Activated CD4-positive, alpha-beta T cell treated with anti-CD3 and anti-CD28 coated beads, Interleukin-2, amount 50 U/mL, for 4 hours (primary cell): ENCODE results near the gene FOXP4.

Experiments used
- DNase-seq, 2 experiments: peaks; one replicate each; pipeline ENCODE4 v3.0.0-alpha.2; 2020

The FOXP4 gene

DNA sequence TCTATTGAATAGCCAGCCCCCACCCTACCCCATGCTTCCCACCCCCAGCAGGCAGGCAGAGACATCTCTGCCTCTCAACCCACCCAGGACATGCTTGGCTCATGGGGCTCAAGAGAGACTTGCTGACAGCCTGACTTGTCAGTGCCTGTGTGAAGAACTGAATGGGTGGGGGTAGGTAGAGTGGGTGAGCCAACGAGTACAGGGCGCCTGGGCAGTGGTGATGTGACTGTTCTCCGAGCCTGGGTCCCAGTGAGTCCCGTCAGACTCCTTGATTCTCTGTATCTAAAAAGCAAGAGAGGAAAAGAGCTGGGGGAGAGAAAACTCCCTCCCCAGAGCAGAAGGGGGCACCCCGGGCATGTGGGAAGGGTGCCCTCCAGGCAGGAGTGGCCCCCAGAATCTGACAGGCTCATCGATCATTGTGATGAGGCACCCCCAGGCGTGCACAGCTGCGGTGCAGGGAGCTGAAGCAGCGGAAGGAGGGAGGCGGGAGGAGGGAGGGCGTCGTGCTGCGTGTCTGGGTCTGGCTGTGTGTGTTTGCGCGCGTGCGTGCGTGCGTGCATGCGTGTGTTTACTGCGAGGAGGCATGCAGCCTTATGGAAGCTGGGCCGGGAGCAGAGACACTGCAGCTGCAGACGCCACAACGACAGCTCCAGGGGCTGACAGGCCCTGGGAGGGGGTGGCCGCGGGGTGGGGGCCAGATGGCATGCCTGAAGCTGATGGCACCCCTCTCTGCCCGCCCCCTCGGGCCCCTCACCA, 40.2 kb downstream of the FOXP4 start:
- DNase-seq, result no peak

DNA sequence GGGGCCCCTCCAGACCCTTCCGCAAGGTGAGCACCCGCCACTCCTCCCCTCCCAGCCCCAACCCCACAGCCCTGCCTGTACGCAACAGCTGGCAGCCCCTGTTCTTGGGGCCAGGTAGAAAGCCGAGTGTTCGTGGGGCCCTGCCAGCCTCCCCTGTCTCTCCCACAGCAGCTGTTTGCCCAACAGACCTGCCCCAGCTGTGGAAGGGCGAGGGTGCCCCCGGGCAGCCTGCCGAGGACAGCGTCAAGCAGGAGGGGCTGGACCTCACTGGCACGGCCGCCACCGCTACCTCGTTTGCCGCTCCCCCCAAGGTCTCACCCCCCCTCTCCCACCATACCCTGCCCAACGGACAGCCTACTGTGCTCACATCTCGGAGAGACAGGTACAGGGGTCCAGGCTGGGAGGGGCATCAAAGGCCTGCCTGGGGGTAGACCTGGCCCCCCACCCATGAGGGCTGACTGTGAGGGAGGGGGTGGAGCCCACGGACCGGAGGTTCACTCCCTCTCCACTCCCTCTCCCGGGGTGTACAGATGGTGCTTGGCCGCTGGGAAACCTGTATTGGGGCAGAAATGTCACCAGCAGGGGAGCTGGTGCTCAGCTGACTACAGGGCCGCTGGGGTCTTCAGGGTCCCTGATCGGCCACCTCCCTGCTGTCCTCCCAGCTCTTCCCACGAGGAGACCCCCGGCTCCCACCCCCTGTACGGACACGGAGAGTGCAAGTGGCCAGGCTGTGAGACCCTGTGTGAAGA, 41.1 kb downstream of the FOXP4 start:
- DNase-seq, result no peak

- DNase-seq, result no peak
Measured at GRCh38 chr6:41588111-41588510, 41.9 kb downstream of the FOXP4 start.

DNA sequence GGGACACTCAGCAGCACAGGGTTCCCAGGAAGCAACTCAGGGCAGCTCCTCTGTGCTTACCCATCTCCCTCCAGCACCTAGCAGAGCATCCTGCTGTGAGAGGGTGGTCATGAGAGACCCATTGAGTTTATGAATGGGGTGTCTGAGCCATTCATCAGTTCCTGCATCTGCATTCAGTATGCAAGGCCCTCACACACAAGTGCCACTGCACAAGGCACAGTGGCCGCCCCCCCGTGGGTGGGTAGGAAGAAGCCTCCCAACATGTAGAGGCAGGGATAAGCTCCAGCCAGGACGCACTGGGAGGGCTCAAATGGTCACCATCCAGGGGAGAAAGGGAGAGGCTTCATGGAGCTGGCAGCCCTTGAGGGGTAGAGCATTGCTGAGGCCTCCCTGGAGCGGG, 43.0 kb downstream of the FOXP4 start:
- no peak for DNase-seq

- DNase-seq, result no peak
Measured at GRCh38 chr6:41589636-41590622, 43.7 kb downstream of the FOXP4 start.

DNA sequence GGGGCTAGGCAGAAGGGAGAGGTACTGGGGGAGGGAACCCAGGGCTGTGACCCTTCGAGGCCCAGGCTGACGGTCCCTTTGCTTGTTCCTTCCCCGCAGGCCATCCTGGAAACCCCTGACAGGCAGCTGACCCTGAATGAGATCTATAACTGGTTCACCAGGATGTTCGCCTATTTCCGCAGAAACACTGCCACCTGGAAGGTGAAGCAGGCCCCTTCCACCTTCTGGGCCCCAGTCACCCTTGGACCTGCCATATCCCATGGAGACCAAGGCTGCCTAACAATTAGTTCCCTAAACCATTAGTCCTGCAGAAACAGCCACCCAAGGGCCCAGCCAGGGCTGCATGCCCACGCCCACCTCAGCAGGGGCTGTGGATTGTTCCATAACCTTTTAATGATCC, 44.9 kb downstream of the FOXP4 start:
- no peak for DNase-seq

GRCh38 chr6:41591859-41592502, 45.8 kb downstream of the FOXP4 start:
- DNase-seq, result peak; percentile 73 to 80

DNA sequence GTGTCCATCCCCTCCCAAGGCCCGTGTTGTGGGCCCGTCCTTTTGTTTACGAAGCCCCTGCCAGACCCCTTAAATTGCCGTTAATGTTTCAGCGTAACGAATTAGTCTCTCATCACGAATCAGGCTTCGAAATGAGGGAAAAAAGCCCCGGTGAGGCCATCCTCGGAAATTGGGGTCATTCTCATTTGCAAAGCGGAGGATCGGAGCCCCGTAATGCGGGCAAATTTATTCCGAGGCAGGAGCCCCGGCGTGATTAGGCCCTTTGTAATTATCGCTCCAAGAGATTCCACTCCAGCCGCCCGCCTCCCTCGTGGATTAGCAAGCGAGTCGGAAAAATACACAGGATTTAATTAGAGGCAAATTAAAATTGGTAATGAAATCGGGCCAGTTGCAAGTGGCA, 47.2 kb downstream of the FOXP4 start:
- DNase-seq, result no peak

DNA sequence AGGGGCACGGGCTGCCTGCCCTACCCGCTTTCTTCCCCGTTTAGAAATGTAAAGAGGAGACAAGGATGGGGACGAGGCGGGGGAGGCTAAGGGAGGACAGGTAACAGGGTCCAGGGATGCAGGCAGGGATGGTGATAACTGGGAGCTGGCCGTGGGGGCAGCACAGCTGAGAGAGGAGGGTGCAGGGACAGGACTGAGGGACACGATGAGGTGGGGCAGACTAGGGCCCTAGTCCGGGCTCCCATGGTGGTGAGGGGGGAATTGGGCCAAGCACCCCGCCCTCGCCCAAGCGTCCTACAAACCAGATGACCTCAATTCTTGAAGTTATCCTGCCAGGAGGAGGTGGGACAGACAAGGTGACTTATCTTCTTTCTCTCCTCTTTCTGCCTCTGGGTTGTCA, 47.7 kb downstream of the FOXP4 start:
- no peak for DNase-seq

DNA sequence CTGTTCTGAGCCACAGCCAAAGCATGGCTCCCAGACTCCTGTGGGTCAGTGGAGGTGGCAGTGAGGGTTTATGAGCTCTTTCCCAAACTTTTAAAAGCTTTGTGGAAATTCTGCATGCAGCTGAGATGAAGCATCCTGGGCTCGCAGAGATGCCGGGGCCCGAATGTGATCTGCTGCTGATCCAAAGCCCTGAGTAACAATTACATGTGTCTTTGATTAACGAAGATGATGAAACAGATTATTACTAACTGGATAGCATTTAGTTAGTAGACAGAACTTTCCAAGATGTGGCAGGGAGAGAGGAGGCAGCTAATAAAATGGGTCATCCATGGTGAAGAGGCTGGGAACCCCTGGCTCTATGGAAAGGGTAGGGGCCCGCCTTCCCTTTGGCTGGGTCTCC, 48.1 kb downstream of the FOXP4 start:
- DNase-seq, result no peak

GRCh38 chr6:41594766-41595165, 48.6 kb downstream of the FOXP4 start:
- DNase-seq, result no peak

DNA sequence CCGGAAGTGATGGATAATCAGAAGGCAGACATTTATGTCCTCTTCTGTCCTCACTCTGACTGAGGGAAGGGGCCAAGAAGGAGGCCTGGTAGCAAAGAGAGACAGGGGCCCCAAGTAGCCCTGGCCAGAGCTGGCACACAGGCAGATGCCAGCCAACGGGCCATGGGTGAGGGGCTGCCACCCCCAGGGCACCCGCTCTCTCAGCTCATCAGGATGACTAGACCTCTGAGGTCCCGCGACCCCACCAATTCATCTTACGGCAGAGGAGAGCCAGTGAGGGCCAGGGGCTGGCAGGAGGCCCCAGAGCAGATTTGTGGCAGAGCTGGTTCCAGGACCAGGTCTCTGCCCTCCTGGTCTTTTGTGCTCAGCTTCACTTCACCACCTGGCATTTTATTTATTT, 49.0 kb downstream of the FOXP4 start:
- no peak for DNase-seq

GRCh38 chr6:41596096-41596685, 50.0 kb downstream of the FOXP4 start:
- DNase-seq, result no peak

DNA sequence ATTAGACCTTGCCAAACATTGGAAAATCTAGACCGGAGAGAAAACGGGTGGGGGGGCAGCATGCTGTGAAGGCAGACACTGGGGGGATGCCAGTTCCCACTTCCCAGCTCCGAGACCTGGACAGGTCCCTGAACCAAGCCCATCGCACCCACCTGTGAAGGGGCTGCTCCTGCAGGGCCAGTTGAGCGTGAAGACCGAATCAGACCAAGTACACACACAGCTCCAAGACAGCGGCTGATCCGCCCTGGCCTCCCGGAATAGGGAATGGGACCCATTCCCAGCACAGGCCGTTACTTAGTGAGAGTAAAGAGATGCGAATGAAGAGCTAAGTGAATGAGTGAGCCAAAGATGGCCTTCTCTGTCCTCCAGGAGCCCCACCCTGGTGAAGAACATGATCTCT, 50.6 kb downstream of the FOXP4 start:
- DNase-seq, result no peak

GRCh38 chr6:41597246-41598000, 51.2 kb downstream of the FOXP4 start:
- no peak for DNase-seq

DNA sequence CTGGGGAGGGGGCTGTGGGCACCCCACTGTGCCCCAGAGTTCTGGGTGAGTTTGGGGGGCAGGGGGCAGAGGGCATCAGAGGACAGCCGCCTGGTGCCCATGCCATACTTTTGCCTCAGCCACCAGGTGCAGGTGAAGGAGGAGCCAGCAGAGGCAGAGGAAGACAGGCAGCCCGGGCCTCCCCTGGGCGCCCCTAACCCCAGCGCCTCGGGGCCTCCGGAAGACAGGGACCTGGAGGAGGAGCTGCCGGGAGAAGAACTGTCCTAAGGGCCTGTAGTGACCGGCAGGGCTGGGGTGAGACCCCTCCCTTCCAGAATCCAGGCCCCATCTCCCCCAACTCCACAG, 52.5 kb downstream of the FOXP4 start:
- DNase-seq, result no peak

DNA sequence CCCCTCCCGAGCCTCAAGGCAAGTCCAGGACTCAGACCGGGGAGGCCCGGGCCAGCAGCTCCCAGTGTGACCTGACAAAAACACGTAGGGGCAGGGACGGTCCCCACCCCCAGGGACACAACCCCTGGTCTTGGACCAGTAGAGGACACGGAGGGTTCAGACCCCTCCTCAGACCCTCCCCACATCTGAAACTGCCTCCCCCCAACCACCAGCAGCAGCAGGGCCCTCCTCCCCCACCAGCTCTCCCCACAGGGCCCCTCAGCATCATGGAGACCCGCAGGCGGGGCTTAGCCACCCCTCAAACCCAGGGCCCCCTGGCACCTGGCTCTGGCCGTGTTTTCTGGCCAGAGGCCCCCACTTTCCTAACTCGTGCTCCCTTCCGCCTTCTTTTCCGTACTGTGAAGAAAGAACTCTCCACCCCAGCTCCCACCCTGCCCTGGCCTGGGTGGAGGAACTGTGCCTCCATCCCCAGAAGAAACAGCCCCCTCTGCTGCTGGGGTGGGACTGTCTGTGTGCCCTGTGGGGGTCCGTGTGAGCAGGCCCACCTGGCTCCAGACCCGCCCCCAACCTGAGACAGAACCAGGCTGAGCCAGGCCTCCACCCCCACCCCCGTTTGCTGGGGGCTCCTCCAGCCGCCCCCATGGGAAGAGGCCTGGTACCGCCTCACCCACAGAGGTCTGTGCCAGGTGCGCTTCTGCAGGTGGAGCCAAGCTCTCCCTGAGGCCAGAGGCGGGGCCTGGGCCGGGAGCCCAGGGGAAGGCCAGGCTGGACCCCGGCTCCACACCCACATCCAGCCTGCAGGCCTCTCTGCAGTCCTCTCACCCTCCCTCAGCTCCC, 53.1 kb downstream of the FOXP4 start:
- DNase-seq, result no peak

DNA sequence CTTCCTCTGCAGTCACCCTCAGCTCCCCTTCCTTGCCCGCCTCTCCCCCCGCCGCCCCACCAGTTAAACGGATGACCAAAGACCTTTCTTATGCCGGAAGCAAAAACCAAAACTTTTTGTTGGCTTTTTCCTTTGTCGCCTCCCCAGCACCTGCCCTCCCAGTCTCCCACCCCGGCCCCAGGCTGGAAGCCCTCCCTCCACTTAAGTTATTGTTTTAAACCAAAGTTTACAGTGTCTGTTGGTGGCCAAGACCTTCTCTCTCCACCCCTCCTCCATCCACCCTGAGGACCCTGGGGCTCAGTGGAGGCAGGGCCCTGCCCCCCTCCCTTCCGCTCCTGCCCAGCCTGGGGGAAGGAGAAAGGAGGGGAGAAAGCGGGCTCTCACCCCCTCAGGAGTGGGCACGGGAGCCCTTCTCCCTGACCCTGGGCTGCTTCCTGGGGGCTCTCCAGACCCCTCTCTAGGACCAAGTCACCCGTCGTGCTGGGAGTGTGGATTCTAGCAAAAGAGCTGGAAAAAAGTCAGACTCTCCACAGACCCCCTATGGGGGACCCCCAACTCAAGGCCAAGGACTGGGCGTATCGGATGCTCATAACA, 53.8 kb downstream of the FOXP4 start:
- DNase-seq, result no peak

DNA sequence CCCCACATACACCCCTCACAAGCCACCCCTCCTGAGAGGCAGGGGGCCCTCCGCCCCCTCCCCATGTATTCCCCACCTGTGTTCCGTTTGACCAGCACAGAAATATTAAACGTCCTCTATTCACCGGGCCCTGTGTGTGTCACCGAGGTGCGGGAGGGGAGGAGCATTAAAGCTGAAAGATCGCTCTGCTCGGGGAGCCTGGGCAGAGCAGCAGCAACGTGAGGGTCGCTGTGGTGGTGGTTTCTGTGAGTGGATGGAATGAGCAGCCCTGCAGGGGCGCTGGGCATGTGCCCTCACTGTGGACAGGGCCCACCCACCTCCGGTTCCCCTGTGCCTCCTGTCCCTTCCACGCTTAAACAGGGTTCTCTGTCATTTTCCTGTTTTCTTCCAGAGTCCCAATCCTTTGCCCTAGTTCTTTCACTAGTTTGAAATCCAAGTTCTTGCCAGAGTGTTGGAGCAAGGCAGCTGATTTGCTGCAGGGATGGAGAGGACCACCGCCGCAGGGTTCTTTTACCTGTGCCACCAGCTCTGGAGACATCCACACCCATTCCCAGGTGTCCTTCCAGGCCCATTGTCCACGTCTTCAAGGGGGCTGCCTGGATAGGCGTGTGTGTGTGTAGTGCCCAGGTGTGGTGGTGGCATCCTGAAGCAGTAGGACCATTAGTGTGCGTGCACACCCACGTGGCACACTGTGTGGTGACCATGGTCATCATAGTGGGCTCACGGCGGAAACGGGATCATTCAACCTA, 54.5 kb downstream of the FOXP4 start:
- no peak for DNase-seq

- no peak for DNase-seq
Measured at GRCh38 chr6:41601248-41601549, 55.0 kb downstream of the FOXP4 start.
